HFFc6 (cell line): ENCODE measurements around the gene COL23A1. TPM values are rescaled to one million over a fixed set of nuclear protein-coding genes. Genes with fewer than 3 reads are reported as not detected.

Experiments used
- DNase-seq: peaks from one replicate; pipeline ENCODE4 v3.0.0-alpha.2; 2018
- H3K27ac Mint-ChIP-seq: 2 replicates; pipeline ENCODE4 v1.8.0; 2020; ENCODE audit warnings: mild to moderate bottlenecking, mixed read lengths
- H3K27me3 Mint-ChIP-seq: 2 replicates; pipeline ENCODE4 v1.8.0; 2021; ENCODE audit warnings: mild to moderate bottlenecking, moderate library complexity, mixed read lengths; ENCODE audit not compliant: insufficient read depth
- H3K36me3 Mint-ChIP-seq: 2 replicates; pipeline ENCODE4 v1.8.0; 2021; ENCODE audit warnings: low read depth, mixed read lengths
- H3K4me1 Mint-ChIP-seq: 2 replicates; pipeline ENCODE4 v1.8.0; 2020; ENCODE audit warnings: low read depth, mixed read lengths
- H3K4me3 Mint-ChIP-seq: 2 replicates; pipeline ENCODE4 v1.8.0; 2020; ENCODE audit warnings: mild to moderate bottlenecking, moderate library complexity, mixed read lengths
- H3K9me3 Mint-ChIP-seq: 2 replicates; pipeline ENCODE4 v1.8.0; 2020; ENCODE audit warnings: mild to moderate bottlenecking, mixed read lengths
- CTCF ChIP-seq: fragments of 200-600 bp; sonication (generic); IDR thresholded peaks from 2 replicates; pipeline ENCODE4 v1.5.0; 2021; ENCODE audit warnings: antibody characterized with exemption, mild to moderate bottlenecking
- total RNA-seq, 6 experiments: library from RNA; stranded (reverse); fragmentation: NEBNext Ultra II Directional; extraction: Animal tissue kit (Norgen Biotek cat#: 25700); gene quantifications; 2 replicates in 1 of 6; 3 replicates in 5 of 6; pipeline ENCODE4 v1.2.3, GENCODE V29; 2021

COL23A1 gene
- total RNA-seq, 6 experiments from 2014 or later: not detected

GRCh38 chr5:178553517-178553916 is 36.7 kb downstream of the COL23A1 start:
- no peak for DNase-seq
- TF ChIP-seq CTCF: no peak
- Mint-ChIP-seq H3K9me3 (peaks cover 13% of the 10 kb centered on the region; the same call in 1 of the 2 replicates), H3K4me1 (no peaks in the 10 kb centered on the region; the same call in 1 of the 2 replicates), H3K27me3 (peaks cover 3% of the 10 kb centered on the region; the same call in 1 of the 2 replicates), H3K36me3 (no peaks in the 10 kb centered on the region), H3K27ac (no peak overlapping the region), H3K4me3 (no peak overlapping the region)

GRCh38 chr5:178551468-178551867 is 38.7 kb downstream of the COL23A1 start:
- Mint-ChIP-seq H3K9me3 (peaks cover 13% of the 10 kb centered on the region; the same call in 1 of the 2 replicates), H3K27ac (no peak overlapping the region), H3K27me3 (peaks cover 3% of the 10 kb centered on the region; the same call in 1 of the 2 replicates), H3K4me1 (no peaks in the 10 kb centered on the region; the same call in 1 of the 2 replicates), H3K4me3 (no peak overlapping the region), H3K36me3 (no peaks in the 10 kb centered on the region)
- TF ChIP-seq CTCF: no peak; the same call in 1 of the 2 replicates
- no peak for DNase-seq

GRCh38 chr5:178551059-178551458 is 39.1 kb downstream of the COL23A1 start:
- peak; percentile 75 for TF ChIP-seq CTCF
- peaks cover 6% of the 10 kb centered on the region for H3K27me3 Mint-ChIP-seq
- peak; percentile 32 for DNase-seq
- H3K36me3 Mint-ChIP-seq: no peaks in the 10 kb centered on the region
- peaks cover 11% of the 10 kb centered on the region; the same call in 1 of the 2 replicates for H3K9me3 Mint-ChIP-seq
- H3K4me3 Mint-ChIP-seq: no peak overlapping the region
- H3K4me1 Mint-ChIP-seq: no peaks in the 10 kb centered on the region; the same call in 1 of the 2 replicates
- H3K27ac Mint-ChIP-seq: no peak overlapping the region

GRCh38 chr5:178548746-178549145 is 41.4 kb downstream of the COL23A1 start:
- no peak overlapping the region for H3K27ac Mint-ChIP-seq
- no peak for DNase-seq
- H3K4me1 Mint-ChIP-seq: no peaks in the 10 kb centered on the region; the same call in 1 of the 2 replicates
- no peak overlapping the region for H3K4me3 Mint-ChIP-seq
- no peaks in the 10 kb centered on the region for H3K36me3 Mint-ChIP-seq
- H3K27me3 Mint-ChIP-seq: peaks cover 3% of the 10 kb centered on the region
- no peak for TF ChIP-seq CTCF
- peaks cover 15% of the 10 kb centered on the region; the same call in 1 of the 2 replicates for H3K9me3 Mint-ChIP-seq

- DNase-seq: no peak
- H3K4me3 Mint-ChIP-seq: no peak overlapping the region
- H3K27ac Mint-ChIP-seq: no peak overlapping the region
- no peak for TF ChIP-seq CTCF
- H3K27me3 Mint-ChIP-seq: peaks cover 3% of the 10 kb centered on the region
- H3K4me1 Mint-ChIP-seq: no peaks in the 10 kb centered on the region
- peaks cover 15% of the 10 kb centered on the region; the same call in 1 of the 2 replicates for H3K9me3 Mint-ChIP-seq
- no peaks in the 10 kb centered on the region for H3K36me3 Mint-ChIP-seq
Measured at GRCh38 chr5:178547753-178548415, 42.3 kb downstream of the COL23A1 start.
